Left lung (tissue), 10 donors: Measurements from ENCODE around the gene SEM1. TPM values are rescaled to one million over a fixed set of nuclear protein-coding genes. Genes with fewer than 3 reads are reported as not detected.
"Not testable (repeated sequence)": the region's sequence is repeated elsewhere in the genome, so short reads cannot be mapped to it uniquely, and the experiment has no call there.

ENCODE experiments used
- ATAC-seq: fragments of 200-7000 bp; cut with Tn5 transposase; one replicate; pipeline ENCODE4 v1.9.1; 2020; ENCODE audit warnings: moderate library complexity
- DNase-seq, 4 donors: peaks; one replicate each; pipeline ENCODE4 v3.0.0-alpha.2; 2013 to 2020
- H3K27ac ChIP-seq, 2 donors: fragments of 200-600 bp; sonication (generic) in 1 of 2; one replicate each; pipeline versions ENCODE4 v1.5.0 to v1.8.0; 2020 to 2021
- H3K27me3 ChIP-seq, 2 donors: fragments of 200-600 bp; sonication (generic) in 1 of 2; one replicate each; pipeline versions ENCODE4 v1.5.0 to v1.8.0; 2020 to 2021
- H3K36me3 ChIP-seq, 2 donors: fragments of 200-600 bp; sonication (generic) in 1 of 2; one replicate each; pipeline versions ENCODE4 v1.5.0 to v1.8.0; 2020 to 2021
- H3K4me1 ChIP-seq, 2 donors: fragments of 200-600 bp; one replicate each; pipeline ENCODE4 v1.8.0; 2021
- H3K4me3 ChIP-seq, 2 donors: fragments of 200-600 bp; sonication (generic) in 1 of 2; one replicate each; pipeline versions ENCODE4 v1.5.0 to v1.8.0; 2020 to 2021; ENCODE audit warnings: mild to moderate bottlenecking in 1 of 2
- H3K9me3 ChIP-seq, 2 donors: fragments of 200-600 bp; sonication (generic) in 1 of 2; one replicate each; pipeline versions ENCODE4 v1.5.0 to v1.8.0; 2020 to 2021
- CTCF ChIP-seq, 2 donors: fragments of 200-600 bp; sonication (generic) in 1 of 2; IDR thresholded peaks; one replicate each; pipeline versions ENCODE4 v1.5.0 to v1.8.0; 2021; ENCODE audit warnings: antibody characterized with exemption in 2 of 2
- intact Hi-C, 2 donors: fragments of 100-400 bp; cut with DNase I; formaldehyde crosslinking; loops; one replicate each; pipeline versions ENCODE4 v1.11.2 to v1.14.2; 2022
- polyA plus RNA-seq, 6 donors: library from polyadenylated mRNA; unstranded; fragments of 120-200 nt; gene quantifications; one replicate each; pipeline ENCODE4 v1.2.1, GENCODE V29; 2013; ENCODE audit not compliant: insufficient read length in 6 of 6
- total RNA-seq, 2 donors: library from RNA; stranded (reverse); fragmentation: NEBNext Ultra II Directional; extraction: Animal tissue kit (Norgen Biotek cat#: 25700); gene quantifications; one replicate each; pipeline ENCODE4 v1.2.1, GENCODE V29; 2021
- donor health status: DM: no; HTN: yes; CAD: no.
- donor health status: DM: no; HTN: no; CAD: no.

The SEM1 gene
- total and polyA plus RNA-seq, 8 donors: 34.1 to 200 (median 179) TPM

DNA sequence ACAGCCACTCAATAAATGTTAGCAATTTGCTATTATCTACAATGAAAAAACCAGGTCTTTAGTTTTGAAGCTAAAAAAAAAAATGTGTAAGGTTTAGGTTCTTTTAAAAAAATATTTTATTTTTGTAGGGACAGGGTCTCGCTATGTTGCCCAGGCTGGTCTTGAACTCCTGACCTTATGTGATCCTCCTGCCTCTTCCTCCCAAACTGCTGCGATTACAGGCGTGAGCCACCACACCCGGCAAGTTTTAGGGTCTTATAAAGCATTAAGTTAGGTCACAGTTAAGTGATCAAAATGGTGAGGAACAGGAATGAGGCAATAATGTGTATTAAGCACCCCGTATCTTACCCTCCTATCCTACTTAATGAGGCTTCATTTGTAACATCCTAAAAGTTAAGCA is 774 bp downstream of the SEM1 start:
- Histone ChIP-seq H3K36me3 (no peaks in the 10 kb centered on the region), H3K4me1 (peaks cover 10 to 25% of the 10 kb centered on the region in 2 donors), H3K4me3 (peak overlapping the region; percentile 62 to 84), H3K9me3 (peaks cover 0 to 10% of the 10 kb centered on the region in 2 donors), H3K27ac (peak overlapping the region in 1 of 2 donors; percentile 84), H3K27me3 (peaks cover 0 to 5% of the 10 kb centered on the region in 2 donors)
- no peak for TF ChIP-seq CTCF (IDR thresholded peaks at IDR 0.05)
- no peak for DNase-seq
- intact Hi-C loops: no loop called here
- ATAC-seq: no peak

DNA sequence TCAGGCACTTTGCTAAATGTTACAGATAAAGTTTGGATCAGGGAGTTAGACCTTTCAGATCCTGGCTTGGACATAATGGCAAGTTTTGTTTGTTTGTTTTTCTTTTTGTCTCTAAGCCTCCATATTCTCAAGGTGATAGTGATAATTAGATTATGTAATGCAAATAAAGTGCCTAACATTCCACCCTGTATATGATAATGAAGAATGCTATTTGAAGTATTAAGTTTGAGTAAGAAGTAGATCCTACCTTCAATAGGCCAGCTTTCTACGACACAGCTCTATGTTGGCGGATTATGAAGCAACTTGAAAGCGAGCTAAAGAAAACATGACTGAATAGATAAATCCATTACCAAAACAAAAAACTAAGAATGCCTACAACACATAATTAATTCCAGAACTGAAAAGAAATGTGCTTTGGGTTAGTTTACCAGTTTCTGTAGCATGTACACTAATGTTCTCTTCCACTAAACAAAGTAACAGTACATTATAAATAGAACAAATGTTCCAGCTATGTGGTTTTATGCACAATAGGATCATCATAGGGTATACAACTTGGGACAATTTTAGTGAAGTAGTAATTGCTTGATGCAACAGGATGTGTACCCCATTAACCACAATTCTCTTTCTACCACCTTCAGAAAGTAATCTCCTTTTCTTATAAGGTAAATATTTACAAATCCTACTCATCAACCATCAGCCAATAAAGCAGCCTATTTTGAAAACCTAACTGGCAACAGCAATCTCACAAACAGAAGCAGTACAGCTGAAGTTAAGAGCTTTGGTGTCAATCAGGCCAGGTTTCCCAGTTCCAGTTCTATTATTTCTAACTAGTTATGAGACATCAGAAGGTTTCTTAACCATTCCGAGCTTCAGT is 1.5 kb downstream of the SEM1 start:
- TF ChIP-seq CTCF (IDR thresholded peaks at IDR 0.05): no peak
- Histone ChIP-seq H3K4me3 (peak overlapping the region in 1 of 2 donors; percentile 62), H3K9me3 (peaks cover 0 to 5% of the 10 kb centered on the region in 2 donors), H3K27me3 (peaks cover 0 to 2% of the 10 kb centered on the region in 2 donors), H3K36me3 (no peaks in the 10 kb centered on the region), H3K27ac (no peak overlapping the region), H3K4me1 (peaks cover 10 to 25% of the 10 kb centered on the region in 2 donors)
- ATAC-seq: no peak
- DNase-seq: no peak
- intact Hi-C loops: no loop called here

DNA sequence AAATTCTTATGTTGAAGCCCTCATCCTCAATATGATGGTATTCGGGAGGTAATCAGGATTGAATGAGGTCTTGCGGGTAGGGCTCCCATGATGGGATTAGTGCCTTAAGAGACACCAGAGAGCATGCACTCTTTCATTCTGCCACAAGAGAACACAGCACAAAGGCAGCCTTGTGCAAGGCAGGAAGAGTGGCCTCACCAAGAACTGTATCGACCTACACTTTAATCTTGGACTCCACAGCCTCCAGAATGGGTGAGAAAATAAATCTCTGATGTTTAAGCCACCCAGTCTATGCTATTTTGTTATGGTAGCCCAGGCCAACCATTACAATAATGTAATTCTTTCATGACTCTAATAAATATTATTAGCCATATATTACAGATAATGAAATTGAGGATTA is 8.4 kb downstream of the SEM1 start:
- Histone ChIP-seq H3K9me3 (no peaks in the 10 kb centered on the region), H3K4me1 (peaks cover 2 to 4% of the 10 kb centered on the region in 2 donors), H3K27ac (no peak overlapping the region), H3K36me3 (no peaks in the 10 kb centered on the region), H3K4me3 (no peak overlapping the region), H3K27me3 (no peaks in the 10 kb centered on the region)
- DNase-seq (no peak), ATAC-seq (no peak)
- no peak for TF ChIP-seq CTCF (IDR thresholded peaks at IDR 0.05)
- intact Hi-C loops: no loop called here

DNA sequence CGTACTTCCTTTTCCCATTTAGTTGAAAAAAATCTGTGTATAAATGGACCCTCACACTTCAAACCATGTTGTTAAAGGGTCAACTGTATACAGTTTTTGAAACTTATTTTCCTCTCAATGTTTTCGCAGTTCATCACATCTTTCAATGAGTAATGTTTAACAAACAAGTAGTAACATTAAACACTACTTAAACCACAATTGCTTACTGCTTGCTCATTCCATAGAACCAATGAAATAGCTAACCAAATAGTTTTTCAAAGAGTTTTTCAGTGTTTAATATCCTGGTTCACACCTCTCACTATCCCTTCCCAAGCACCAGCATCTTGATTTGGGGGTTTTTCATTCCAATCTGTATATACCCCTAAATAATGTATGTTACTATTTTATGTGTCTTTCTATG is 9.1 kb downstream of the SEM1 start:
- Histone ChIP-seq H3K36me3 (no peaks in the 10 kb centered on the region), H3K4me3 (no peak overlapping the region), H3K4me1 (peaks cover 2 to 10% of the 10 kb centered on the region in 2 donors), H3K27me3 (no peaks in the 10 kb centered on the region), H3K27ac (no peak overlapping the region), H3K9me3 (no peaks in the 10 kb centered on the region)
- TF ChIP-seq CTCF (IDR thresholded peaks at IDR 0.05): no peak
- intact Hi-C loops: no loop called here
- no peak for DNase-seq
- no peak for ATAC-seq

DNA sequence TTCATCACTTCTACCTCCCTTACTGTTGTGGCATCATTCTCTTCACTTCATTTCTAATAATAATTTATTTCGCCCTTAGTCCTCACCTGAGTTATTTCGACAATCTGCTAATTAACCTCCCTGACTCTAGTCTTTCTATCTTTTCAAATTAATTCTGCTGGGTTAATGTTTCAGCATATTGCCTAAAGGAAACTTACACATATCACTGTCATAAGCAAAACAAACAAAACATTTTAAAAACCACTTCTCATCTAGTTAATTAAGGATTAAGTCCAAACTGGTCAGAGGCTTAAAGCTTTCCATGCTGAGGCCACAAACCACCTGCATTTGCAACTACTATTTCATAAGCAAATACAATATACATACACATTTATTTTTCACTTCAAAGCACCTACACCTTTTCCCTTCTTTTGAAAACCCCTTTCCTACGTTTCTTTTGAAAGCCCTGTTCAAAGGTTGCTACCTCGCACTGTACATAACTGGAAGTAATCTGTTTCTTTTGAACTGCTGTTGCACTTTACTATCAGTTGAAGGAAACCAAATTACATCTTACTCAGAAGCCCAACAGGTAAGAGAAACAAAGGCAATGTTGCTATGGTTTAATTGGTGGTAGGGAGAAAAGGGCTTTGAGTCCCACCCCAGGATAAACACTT is 10.3 kb downstream of the SEM1 start:
- Histone ChIP-seq H3K27ac (no peak overlapping the region), H3K4me3 (no peak overlapping the region), H3K9me3 (no peaks in the 10 kb centered on the region), H3K27me3 (no peaks in the 10 kb centered on the region), H3K36me3 (no peaks in the 10 kb centered on the region), H3K4me1 (peaks cover 2 to 10% of the 10 kb centered on the region in 2 donors)
- ATAC-seq (no peak), DNase-seq (no peak)
- TF ChIP-seq CTCF (IDR thresholded peaks at IDR 0.05): no peak
- intact Hi-C loops: no loop called here

DNA sequence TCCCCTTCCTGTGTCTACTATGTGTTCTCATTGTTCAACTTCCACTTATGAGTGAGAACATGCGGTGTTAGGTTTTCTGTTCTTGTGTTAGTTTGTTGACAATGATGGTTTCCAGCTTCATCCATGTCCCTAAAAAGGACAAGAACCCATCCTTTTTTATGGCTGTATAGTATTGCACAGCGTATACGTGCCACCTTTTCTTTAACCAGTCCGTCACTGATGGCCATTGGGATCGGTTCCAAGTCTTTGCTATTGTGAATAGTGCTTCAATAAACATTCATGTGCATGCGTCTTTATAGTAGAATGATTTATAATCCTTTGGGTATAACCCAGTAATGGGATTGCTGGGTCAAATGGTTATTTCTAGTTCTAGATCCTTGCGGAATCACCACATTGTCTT is 11.2 kb downstream of the SEM1 start:
- H3K27ac ChIP-seq, H3K36me3 ChIP-seq, ATAC-seq, H3K4me3 ChIP-seq, H3K27me3 ChIP-seq, intact Hi-C loops, H3K9me3 ChIP-seq, DNase-seq: not testable (repeated sequence)
- H3K4me1 ChIP-seq: peaks cover 2 to 10% of the 10 kb centered on the region in 2 donors
